ENCODE data around the gene ZNF831. TPM values are rescaled to one million over a fixed set of nuclear protein-coding genes. Genes with fewer than 3 reads are reported as not detected.

Gene ZNF831
- total RNA-seq, 1 donor from 2014 or later = not detected

DNA sequence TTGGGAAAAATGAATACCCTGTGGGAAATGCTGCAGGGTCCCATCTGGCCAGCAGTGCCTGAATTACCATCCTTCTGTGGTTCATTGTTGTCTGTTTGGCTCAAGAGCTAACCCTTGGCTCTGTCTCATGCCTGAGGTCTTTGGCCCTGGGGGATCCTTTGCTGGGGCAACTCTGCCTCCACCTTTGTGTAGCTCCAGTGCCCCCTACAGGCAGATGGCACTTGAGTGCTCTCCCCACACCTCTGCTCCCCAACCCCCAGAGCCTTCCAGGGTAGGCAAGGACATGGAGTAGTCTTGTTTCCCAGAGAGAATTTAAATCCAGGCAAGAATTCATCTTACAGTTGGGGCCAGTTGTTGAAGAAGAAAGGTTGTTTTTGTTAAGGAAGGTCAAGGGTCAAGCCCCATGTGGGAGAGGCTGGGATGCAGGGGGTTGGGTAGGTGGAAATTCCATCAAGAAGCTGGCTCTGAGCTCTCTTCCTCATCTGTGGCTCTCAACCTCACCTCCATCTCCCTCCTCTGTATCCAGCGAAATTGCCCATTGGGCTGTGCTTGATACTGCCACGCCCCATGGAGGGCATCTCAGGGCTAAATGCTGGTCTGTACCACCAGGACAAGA, 44.2 kb downstream of the ZNF831 start:
- no peaks in the 10 kb centered on the region for H3K4me1 Mint-ChIP-seq (ENCODE audit: low read depth)
- no peaks in the 10 kb centered on the region for H3K36me3 Mint-ChIP-seq (ENCODE audit: insufficient read depth)
- no peak overlapping the region for H3K4me3 Mint-ChIP-seq (ENCODE audit: low read depth)
- TF ChIP-seq, protein P1, sequence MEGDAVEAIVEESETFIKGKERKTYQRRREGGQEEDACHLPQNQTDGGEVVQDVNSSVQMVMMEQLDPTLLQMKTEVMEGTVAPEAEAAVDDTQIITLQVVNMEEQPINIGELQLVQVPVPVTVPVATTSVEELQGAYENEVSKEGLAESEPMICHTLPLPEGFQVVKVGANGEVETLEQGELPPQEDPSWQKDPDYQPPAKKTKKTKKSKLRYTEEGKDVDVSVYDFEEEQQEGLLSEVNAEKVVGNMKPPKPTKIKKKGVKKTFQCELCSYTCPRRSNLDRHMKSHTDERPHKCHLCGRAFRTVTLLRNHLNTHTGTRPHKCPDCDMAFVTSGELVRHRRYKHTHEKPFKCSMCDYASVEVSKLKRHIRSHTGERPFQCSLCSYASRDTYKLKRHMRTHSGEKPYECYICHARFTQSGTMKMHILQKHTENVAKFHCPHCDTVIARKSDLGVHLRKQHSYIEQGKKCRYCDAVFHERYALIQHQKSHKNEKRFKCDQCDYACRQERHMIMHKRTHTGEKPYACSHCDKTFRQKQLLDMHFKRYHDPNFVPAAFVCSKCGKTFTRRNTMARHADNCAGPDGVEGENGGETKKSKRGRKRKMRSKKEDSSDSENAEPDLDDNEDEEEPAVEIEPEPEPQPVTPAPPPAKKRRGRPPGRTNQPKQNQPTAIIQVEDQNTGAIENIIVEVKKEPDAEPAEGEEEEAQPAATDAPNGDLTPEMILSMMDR (IDR thresholded peaks at IDR 0.05; ENCODE audit: unreplicated experiment) = peak; percentile 49
- DNase-seq (ENCODE audit: low spot score, unreplicated experiment) = no peak
- H3K27me3 Mint-ChIP-seq = peaks cover 51% of the 10 kb centered on the region
- no peak overlapping the region for H3K27ac Mint-ChIP-seq
- no peaks in the 10 kb centered on the region for H3K9me3 Mint-ChIP-seq (ENCODE audit: low read depth)

DNA sequence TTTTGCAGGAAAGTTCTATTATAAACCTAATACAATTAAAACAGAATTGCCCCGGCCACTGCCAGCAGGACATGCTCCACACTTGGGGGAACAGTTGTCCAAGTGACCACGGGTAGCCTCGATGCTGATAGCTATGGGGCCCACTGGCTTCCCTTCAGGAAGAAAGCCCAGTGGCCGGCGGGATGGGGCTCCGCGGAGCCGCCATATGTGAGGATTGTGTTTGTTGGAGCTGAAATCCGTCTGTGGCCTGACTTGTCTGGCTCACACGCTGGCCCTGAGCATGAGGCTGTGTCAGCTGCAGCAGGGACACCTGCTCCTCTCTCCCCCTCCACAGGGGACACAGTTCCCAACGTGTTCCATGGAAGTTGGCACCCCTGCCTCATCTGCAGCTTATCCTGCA, 46.6 kb downstream of the ZNF831 start:
- Mint-ChIP-seq H3K27ac (no peak overlapping the region), H3K36me3 (ENCODE audit: insufficient read depth) (no peaks in the 10 kb centered on the region), H3K4me3 (ENCODE audit: low read depth) (no peak overlapping the region), H3K9me3 (ENCODE audit: low read depth) (no peaks in the 10 kb centered on the region), H3K4me1 (ENCODE audit: low read depth) (no peaks in the 10 kb centered on the region), H3K27me3 (peaks cover 43% of the 10 kb centered on the region)
- DNase-seq (ENCODE audit: low spot score, unreplicated experiment) = no peak
- TF ChIP-seq, protein P1 (IDR thresholded peaks at IDR 0.05; ENCODE audit: unreplicated experiment) = no peak

DNA sequence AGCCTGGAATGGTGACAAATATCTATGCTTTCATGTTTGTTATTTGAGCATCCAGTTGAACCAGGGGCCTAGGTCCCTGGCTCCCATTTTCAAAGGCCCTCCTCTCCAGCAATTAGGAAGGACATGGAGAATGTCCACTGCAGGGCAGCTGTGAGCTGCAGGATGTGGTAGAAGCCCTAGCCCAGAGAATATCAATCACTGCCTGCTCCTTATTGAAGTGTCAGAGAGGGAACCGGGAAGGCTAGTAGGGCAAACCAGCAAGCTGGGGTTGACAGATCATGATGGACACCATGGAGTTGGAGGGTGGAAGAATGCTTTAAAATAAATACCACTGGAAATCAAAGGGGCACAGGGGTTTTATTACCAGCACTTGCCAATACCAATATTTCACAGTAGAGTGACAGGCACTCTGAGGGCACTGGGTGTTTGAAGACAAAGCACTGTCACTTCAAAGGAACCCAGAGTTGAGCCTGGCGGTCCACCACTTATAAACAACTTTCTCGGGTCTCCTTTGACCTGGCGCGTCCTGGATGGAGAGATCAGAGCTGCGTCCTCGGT, 47.7 kb downstream of the ZNF831 start:
- no peak overlapping the region for H3K4me3 Mint-ChIP-seq (ENCODE audit: low read depth)
- no peak overlapping the region for H3K27ac Mint-ChIP-seq
- TF ChIP-seq, protein P1 (IDR thresholded peaks at IDR 0.05; ENCODE audit: unreplicated experiment) = no peak
- H3K27me3 Mint-ChIP-seq = peaks cover 41% of the 10 kb centered on the region
- H3K4me1 Mint-ChIP-seq (ENCODE audit: low read depth) = peaks cover 2% of the 10 kb centered on the region
- no peak for DNase-seq (ENCODE audit: low spot score, unreplicated experiment)
- no peaks in the 10 kb centered on the region for H3K9me3 Mint-ChIP-seq (ENCODE audit: low read depth)
- no peaks in the 10 kb centered on the region for H3K36me3 Mint-ChIP-seq (ENCODE audit: insufficient read depth)

DNA sequence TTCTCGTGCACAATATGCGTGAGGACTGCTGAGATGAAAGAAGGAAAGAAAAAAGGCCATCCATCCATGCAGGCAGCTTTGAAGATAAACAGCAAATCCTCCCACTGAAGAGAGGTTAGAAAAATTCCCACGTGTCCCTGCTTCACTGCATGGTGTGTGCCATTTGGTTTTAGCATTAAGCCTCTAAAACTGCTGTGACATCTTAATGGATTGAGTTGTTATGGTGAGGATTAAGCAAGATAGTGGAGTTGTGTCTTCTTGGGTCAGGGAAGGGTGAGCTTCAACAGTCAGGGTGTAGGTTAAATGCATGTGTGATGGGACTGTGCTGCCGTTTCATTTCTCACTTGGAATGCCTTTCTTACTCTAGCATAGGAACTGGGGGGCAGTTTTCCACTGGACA, 50.5 kb downstream of the ZNF831 start:
- no peak overlapping the region for H3K4me3 Mint-ChIP-seq (ENCODE audit: low read depth)
- DNase-seq (ENCODE audit: low spot score, unreplicated experiment) = no peak
- H3K4me1 Mint-ChIP-seq (ENCODE audit: low read depth) = peaks cover 6% of the 10 kb centered on the region
- H3K36me3 Mint-ChIP-seq (ENCODE audit: insufficient read depth) = no peaks in the 10 kb centered on the region
- TF ChIP-seq, protein P1 (IDR thresholded peaks at IDR 0.05; ENCODE audit: unreplicated experiment) = no peak
- H3K27ac Mint-ChIP-seq = no peak overlapping the region
- no peaks in the 10 kb centered on the region for H3K9me3 Mint-ChIP-seq (ENCODE audit: low read depth)
- H3K27me3 Mint-ChIP-seq = peaks cover 38% of the 10 kb centered on the region

DNA sequence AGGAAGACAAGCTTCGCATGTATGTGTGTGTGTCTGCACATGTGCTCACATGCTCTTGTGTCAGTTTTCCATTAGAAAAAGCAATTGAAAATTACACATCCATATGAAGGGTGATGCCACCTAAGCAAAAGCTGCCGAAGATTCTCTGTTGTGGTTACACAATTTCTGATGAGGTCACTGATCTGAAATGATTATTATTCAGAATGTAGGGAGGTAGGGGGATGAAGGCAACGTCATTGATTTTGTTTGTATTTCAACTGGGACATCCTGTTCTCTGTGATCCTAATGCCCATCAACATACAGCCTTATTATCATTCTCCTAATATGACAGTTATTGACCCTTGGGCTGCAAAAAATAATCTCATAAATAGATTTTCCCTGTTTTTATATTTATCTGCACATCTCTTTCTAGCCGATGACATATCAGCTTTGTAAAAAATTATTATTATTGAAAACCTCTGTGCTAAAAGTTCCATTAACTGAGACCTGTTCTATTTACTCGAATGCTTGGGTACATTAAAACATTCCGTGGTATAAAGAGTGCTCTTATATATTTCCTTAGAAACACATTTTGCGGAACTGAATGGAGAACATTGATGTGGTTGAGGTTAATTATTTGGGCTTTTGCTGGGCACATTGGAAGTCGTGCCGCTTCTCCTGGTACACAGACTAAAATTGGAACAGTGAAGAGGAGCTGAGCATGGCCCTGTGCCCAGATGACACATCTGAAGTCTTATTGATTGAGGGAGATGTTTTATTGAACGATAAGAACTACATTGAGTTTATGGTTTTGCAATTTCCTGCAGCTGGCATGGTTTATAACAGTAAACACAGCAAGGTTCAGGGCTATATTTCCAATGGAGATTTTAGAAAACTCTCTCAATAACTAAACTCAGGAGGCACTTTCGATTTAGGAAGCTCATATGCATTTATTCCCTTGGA, 51.3 kb downstream of the ZNF831 start:
- TF ChIP-seq, protein P1 (IDR thresholded peaks at IDR 0.05; ENCODE audit: unreplicated experiment) = no peak
- no peaks in the 10 kb centered on the region for H3K9me3 Mint-ChIP-seq (ENCODE audit: low read depth)
- H3K27me3 Mint-ChIP-seq = peaks cover 39% of the 10 kb centered on the region
- H3K27ac Mint-ChIP-seq = no peak overlapping the region
- H3K4me3 Mint-ChIP-seq (ENCODE audit: low read depth) = no peak overlapping the region
- DNase-seq (ENCODE audit: low spot score, unreplicated experiment) = no peak
- no peaks in the 10 kb centered on the region for H3K36me3 Mint-ChIP-seq (ENCODE audit: insufficient read depth)
- H3K4me1 Mint-ChIP-seq (ENCODE audit: low read depth) = peaks cover 8% of the 10 kb centered on the region

Data from progenitor cell of endocrine pancreas (in vitro differentiated cells).